Activated T-cell treated with anti-CD3 and anti-CD28 coated beads, Interleukin-2, amount 50 U/mL, for 72 hours (primary cell): ENCODE data around the gene KISS1R. TPM values are rescaled to one million over a fixed set of nuclear protein-coding genes. Genes with fewer than 3 reads are reported as not detected.

Experiments
- ATAC-seq, 2 donors: fragments of 150-1000 bp; cut with Tn5 transposase; replicated peaks in 1 of 2; 2 replicates each; pipeline ENCODE4 v1.10.0; 2021; ENCODE audit warnings: moderate library complexity in 2 of 2, mild to moderate bottlenecking in 1 of 2
- DNase-seq, 2 donors: peaks; one replicate each; pipeline ENCODE4 v3.0.0; 2021 to 2022; ENCODE audit warnings: mixed read lengths in 1 of 2
- H3K27ac Mint-ChIP-seq: one replicate; pipeline ENCODE4 v1.8.0; 2022; ENCODE audit warnings: mild to moderate bottlenecking, moderate library complexity, mixed read lengths
- H3K27me3 Mint-ChIP-seq: one replicate; pipeline ENCODE4 v1.8.0; 2022; ENCODE audit warnings: low read depth, mixed read lengths
- H3K36me3 Mint-ChIP-seq, 2 donors: one replicate each; pipeline ENCODE4 v1.8.0; 2022; ENCODE audit warnings: mixed read lengths in 2 of 2, mild to moderate bottlenecking in 1 of 2; ENCODE audit not compliant: insufficient read depth in 2 of 2
- H3K4me1 Mint-ChIP-seq: one replicate; pipeline ENCODE4 v1.8.0; 2022; ENCODE audit warnings: low read depth, mixed read lengths
- H3K4me3 Mint-ChIP-seq, 2 donors: one replicate each; pipeline ENCODE4 v1.8.0; 2022; ENCODE audit warnings: mild to moderate bottlenecking in 2 of 2, mixed read lengths in 2 of 2, moderate library complexity in 2 of 2
- H3K9me3 Mint-ChIP-seq, 2 donors: one replicate each; pipeline ENCODE4 v1.8.0; 2022; ENCODE audit warnings: mixed read lengths in 2 of 2
- total RNA-seq, 2 donors: library from RNA; stranded (reverse); gene quantifications; one replicate each; pipeline ENCODE4 v1.2.3, GENCODE V29; 2022

Gene KISS1R
- total RNA-seq, 2 donors from 2014 or later = 1.0 to 3.6 TPM

GRCh38 chr19:934865-935479 lies 17.8 kb downstream of the KISS1R start:
- Mint-ChIP-seq H3K27ac (no peak overlapping the region), H3K36me3 (peaks cover under 1 to 3% of the 10 kb centered on the region in 2 donors), H3K4me3 (no peak overlapping the region), H3K4me1 (peaks cover 33% of the 10 kb centered on the region), H3K9me3 (peaks cover 0 to 1% of the 10 kb centered on the region in 2 donors), H3K27me3 (no peaks in the 10 kb centered on the region)
- ATAC-seq = no peak
- DNase-seq = no peak

GRCh38 chr19:936175-936546 lies 19.0 kb downstream of the KISS1R start:
- ATAC-seq = no peak
- Mint-ChIP-seq H3K4me3 (no peak overlapping the region), H3K9me3 (peaks cover 0 to 1% of the 10 kb centered on the region in 2 donors), H3K4me1 (peaks cover 40% of the 10 kb centered on the region), H3K27ac (no peak overlapping the region), H3K27me3 (no peaks in the 10 kb centered on the region), H3K36me3 (peaks cover 0 to 1% of the 10 kb centered on the region in 2 donors)
- DNase-seq = no peak

GRCh38 chr19:937259-937694 lies 20.1 kb downstream of the KISS1R start:
- peak; percentile 33 to 65 for ATAC-seq

GRCh38 chr19:938233-938923 lies 21.2 kb downstream of the KISS1R start:
- ATAC-seq (no peak), DNase-seq (no peak)
- Mint-ChIP-seq H3K27me3 (no peaks in the 10 kb centered on the region), H3K27ac (no peak overlapping the region), H3K4me1 (peaks cover 33% of the 10 kb centered on the region), H3K9me3 (peaks cover 0 to 1% of the 10 kb centered on the region in 2 donors), H3K4me3 (no peak overlapping the region), H3K36me3 (peaks cover 0 to 1% of the 10 kb centered on the region in 2 donors)

More at GRCh38 chr19:937259-937694, 20.1 kb downstream of the KISS1R start:
- H3K27me3 Mint-ChIP-seq = no peaks in the 10 kb centered on the region
- DNase-seq = peak; percentile 30 to 70
- peaks cover 0 to 1% of the 10 kb centered on the region in 2 donors for H3K36me3 Mint-ChIP-seq
- H3K9me3 Mint-ChIP-seq = peaks cover 0 to 1% of the 10 kb centered on the region in 2 donors
- H3K27ac Mint-ChIP-seq = no peak overlapping the region
- H3K4me1 Mint-ChIP-seq = peaks cover 41% of the 10 kb centered on the region
- H3K4me3 Mint-ChIP-seq = no peak overlapping the region

GRCh38 chr19:939439-939838 lies 22.3 kb downstream of the KISS1R start:
- H3K27me3 Mint-ChIP-seq = no peaks in the 10 kb centered on the region
- H3K36me3 Mint-ChIP-seq = peaks cover 0 to 1% of the 10 kb centered on the region in 2 donors
- DNase-seq (no peak), ATAC-seq (no peak)
- no peak overlapping the region for H3K27ac Mint-ChIP-seq
- H3K9me3 Mint-ChIP-seq = peaks cover 0 to 1% of the 10 kb centered on the region in 2 donors
- H3K4me3 Mint-ChIP-seq = peak overlapping the region; percentile 86 to 90
- H3K4me1 Mint-ChIP-seq = peaks cover 33% of the 10 kb centered on the region

GRCh38 chr19:939922-940321 lies 22.8 kb downstream of the KISS1R start:
- ATAC-seq (no peak), DNase-seq (no peak)
- Mint-ChIP-seq H3K9me3 (peaks cover 0 to 1% of the 10 kb centered on the region in 2 donors), H3K27me3 (no peaks in the 10 kb centered on the region), H3K4me3 (peak overlapping the region; percentile 86 to 90), H3K4me1 (peaks cover 33% of the 10 kb centered on the region), H3K36me3 (peaks cover 0 to 1% of the 10 kb centered on the region in 2 donors), H3K27ac (peak overlapping the region; percentile 67)

GRCh38 chr19:940591-941291 lies 23.6 kb downstream of the KISS1R start:
- ATAC-seq (peak; percentile 86 to 88), DNase-seq (peak; percentile 67 to 68)
- peaks cover 0 to 1% of the 10 kb centered on the region in 2 donors for H3K9me3 Mint-ChIP-seq
- peak overlapping the region; percentile 86 to 90 for H3K4me3 Mint-ChIP-seq
- H3K4me1 Mint-ChIP-seq = peaks cover 33% of the 10 kb centered on the region
- H3K36me3 Mint-ChIP-seq = peaks cover 0 to 1% of the 10 kb centered on the region in 2 donors
- H3K27ac Mint-ChIP-seq = no peak overlapping the region
- H3K27me3 Mint-ChIP-seq = no peaks in the 10 kb centered on the region

- Mint-ChIP-seq H3K27me3 (no peaks in the 10 kb centered on the region), H3K4me3 (peak overlapping the region; percentile 22 to 72), H3K9me3 (peaks cover 0 to 1% of the 10 kb centered on the region in 2 donors), H3K36me3 (peaks cover 0 to 1% of the 10 kb centered on the region in 2 donors), H3K27ac (no peak overlapping the region), H3K4me1 (peaks cover 33% of the 10 kb centered on the region)
- ATAC-seq (no peak), DNase-seq (no peak)
Measured at GRCh38 chr19:941292-942132, 24.4 kb downstream of the KISS1R start.

- H3K27ac Mint-ChIP-seq = no peak overlapping the region
- H3K27me3 Mint-ChIP-seq = no peaks in the 10 kb centered on the region
- DNase-seq (no peak), ATAC-seq (no peak)
- peaks cover 31% of the 10 kb centered on the region for H3K4me1 Mint-ChIP-seq
- no peak overlapping the region for H3K4me3 Mint-ChIP-seq
- peaks cover 0 to 1% of the 10 kb centered on the region in 2 donors for H3K9me3 Mint-ChIP-seq
- peaks cover 0 to 1% of the 10 kb centered on the region in 2 donors for H3K36me3 Mint-ChIP-seq
Measured at GRCh38 chr19:942133-942645, 25.1 kb downstream of the KISS1R start.

GRCh38 chr19:943551-944170 lies 26.5 kb downstream of the KISS1R start:
- H3K27me3 Mint-ChIP-seq = no peaks in the 10 kb centered on the region
- peaks cover 0 to 1% of the 10 kb centered on the region in 2 donors for H3K36me3 Mint-ChIP-seq
- DNase-seq = no peak
- no peak for ATAC-seq
- no peak overlapping the region for H3K27ac Mint-ChIP-seq
- peaks cover 19% of the 10 kb centered on the region for H3K4me1 Mint-ChIP-seq
- no peaks in the 10 kb centered on the region for H3K9me3 Mint-ChIP-seq
- no peak overlapping the region for H3K4me3 Mint-ChIP-seq

GRCh38 chr19:944171-944567 lies 27.0 kb downstream of the KISS1R start:
- no peaks in the 10 kb centered on the region for H3K27me3 Mint-ChIP-seq
- no peak overlapping the region for H3K4me3 Mint-ChIP-seq
- H3K4me1 Mint-ChIP-seq = peaks cover 19% of the 10 kb centered on the region
- H3K9me3 Mint-ChIP-seq = no peaks in the 10 kb centered on the region
- DNase-seq = no peak
- no peak for ATAC-seq
- H3K36me3 Mint-ChIP-seq = peaks cover 0 to 1% of the 10 kb centered on the region in 2 donors
- H3K27ac Mint-ChIP-seq = no peak overlapping the region

GRCh38 chr19:944663-945241 lies 27.6 kb downstream of the KISS1R start:
- peaks cover 0 to 1% of the 10 kb centered on the region in 2 donors for H3K36me3 Mint-ChIP-seq
- H3K4me3 Mint-ChIP-seq = no peak overlapping the region
- no peaks in the 10 kb centered on the region for H3K27me3 Mint-ChIP-seq
- ATAC-seq = no peak
- no peak overlapping the region for H3K27ac Mint-ChIP-seq
- no peaks in the 10 kb centered on the region for H3K9me3 Mint-ChIP-seq
- DNase-seq = no peak
- H3K4me1 Mint-ChIP-seq = peaks cover 13% of the 10 kb centered on the region
